Measurements from ENCODE around the gene TMEM205. TPM values are rescaled to one million over a fixed set of nuclear protein-coding genes. Genes with fewer than 3 reads are reported as not detected.

The TMEM205 gene
- total and polyA plus RNA-seq, 2 of the 13 experiments (the other 11 are each of a cell fraction or from before 2014, with no cell fraction given), result 45.5 to 98.7 TPM

DNA sequence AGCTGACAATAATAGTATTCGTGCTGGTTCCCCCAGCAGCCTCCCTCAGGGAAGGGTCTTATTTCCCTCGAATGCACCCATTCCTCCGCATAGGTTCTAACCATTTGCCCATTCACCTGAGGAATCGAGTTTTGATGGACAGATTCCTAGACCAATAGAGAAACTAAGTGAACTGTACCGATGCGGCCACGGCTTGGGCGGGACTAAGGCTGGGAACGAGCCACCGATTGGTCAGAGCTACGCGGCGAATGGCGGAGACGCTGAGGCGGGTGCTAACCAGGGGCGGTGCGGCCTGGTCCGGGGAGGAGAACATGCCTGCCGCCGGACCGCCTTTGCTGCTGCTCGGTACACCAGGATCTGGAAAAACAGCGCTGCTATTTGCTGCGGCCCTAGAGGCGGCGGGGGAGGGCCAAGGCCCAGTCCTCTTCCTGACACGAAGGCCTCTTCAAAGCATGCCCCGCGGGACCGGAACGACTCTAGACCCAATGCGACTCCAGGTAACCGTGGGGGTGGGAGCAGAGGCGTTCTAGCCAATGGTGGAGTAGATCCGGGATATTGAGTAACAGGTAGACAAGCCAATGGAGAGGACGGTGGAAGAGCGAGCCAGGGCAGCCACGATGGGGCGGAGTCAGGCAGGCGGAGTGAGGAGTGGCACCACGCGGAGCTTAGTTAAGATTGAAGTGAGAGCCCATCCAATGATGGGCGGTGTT is 28.5 kb upstream of the TMEM205 start, which contains the start of gene SWSAP1 (continued):
- TF ChIP-seq, protein P1, sequence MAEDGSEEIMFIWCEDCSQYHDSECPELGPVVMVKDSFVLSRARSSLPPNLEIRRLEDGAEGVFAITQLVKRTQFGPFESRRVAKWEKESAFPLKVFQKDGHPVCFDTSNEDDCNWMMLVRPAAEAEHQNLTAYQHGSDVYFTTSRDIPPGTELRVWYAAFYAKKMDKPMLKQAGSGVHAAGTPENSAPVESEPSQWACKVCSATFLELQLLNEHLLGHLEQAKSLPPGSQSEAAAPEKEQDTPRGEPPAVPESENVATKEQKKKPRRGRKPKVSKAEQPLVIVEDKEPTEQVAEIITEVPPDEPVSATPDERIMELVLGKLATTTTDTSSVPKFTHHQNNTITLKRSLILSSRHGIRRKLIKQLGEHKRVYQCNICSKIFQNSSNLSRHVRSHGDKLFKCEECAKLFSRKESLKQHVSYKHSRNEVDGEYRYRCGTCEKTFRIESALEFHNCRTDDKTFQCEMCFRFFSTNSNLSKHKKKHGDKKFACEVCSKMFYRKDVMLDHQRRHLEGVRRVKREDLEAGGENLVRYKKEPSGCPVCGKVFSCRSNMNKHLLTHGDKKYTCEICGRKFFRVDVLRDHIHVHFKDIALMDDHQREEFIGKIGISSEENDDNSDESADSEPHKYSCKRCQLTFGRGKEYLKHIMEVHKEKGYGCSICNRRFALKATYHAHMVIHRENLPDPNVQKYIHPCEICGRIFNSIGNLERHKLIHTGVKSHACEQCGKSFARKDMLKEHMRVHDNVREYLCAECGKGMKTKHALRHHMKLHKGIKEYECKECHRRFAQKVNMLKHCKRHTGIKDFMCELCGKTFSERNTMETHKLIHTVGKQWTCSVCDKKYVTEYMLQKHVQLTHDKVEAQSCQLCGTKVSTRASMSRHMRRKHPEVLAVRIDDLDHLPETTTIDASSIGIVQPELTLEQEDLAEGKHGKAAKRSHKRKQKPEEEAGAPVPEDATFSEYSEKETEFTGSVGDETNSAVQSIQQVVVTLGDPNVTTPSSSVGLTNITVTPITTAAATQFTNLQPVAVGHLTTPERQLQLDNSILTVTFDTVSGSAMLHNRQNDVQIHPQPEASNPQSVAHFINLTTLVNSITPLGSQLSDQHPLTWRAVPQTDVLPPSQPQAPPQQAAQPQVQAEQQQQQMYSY (CRISPR knock-in tag; IDR thresholded peaks at IDR 0.05), result no peak
- no peak for TF ChIP-seq POGZ (CRISPR knock-in tag; IDR thresholded peaks at IDR 0.05)
- no peak for TF ChIP-seq ZNF557 (CRISPR knock-in tag; IDR thresholded peaks at IDR 0.05)
- TF ChIP-seq, protein P2, sequence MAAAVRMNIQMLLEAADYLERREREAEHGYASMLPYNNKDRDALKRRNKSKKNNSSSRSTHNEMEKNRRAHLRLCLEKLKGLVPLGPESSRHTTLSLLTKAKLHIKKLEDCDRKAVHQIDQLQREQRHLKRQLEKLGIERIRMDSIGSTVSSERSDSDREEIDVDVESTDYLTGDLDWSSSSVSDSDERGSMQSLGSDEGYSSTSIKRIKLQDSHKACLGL (CRISPR knock-in tag; IDR thresholded peaks at IDR 0.05), result 0 out of 2 replicates have a peak, but pooled peaks have one; percentile 42
- no peak for TF ChIP-seq ZNF761 (CRISPR knock-in tag; conservative IDR thresholded peaks at IDR 0.05)
- TF ChIP-seq NRL (CRISPR knock-in tag; IDR thresholded peaks at IDR 0.05; ENCODE audit: borderline replicate concordance), result peak; percentile 96
- TF ChIP-seq, protein P3, sequence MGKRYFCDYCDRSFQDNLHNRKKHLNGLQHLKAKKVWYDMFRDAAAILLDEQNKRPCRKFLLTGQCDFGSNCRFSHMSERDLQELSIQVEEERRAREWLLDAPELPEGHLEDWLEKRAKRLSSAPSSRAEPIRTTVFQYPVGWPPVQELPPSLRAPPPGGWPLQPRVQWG (CRISPR knock-in tag; IDR thresholded peaks at IDR 0.05; ENCODE audit: borderline replicate concordance, low read depth), result no peak
- no peak for TF ChIP-seq RBM39 (IDR thresholded peaks at IDR 0.05; ENCODE audit: low read depth, low read length, poor library complexity, severe bottlenecking)
- TF ChIP-seq RARG (CRISPR knock-in tag; IDR thresholded peaks at IDR 0.05; ENCODE audit: low read depth), result no peak
